UCSD-AML1 (cell line): ENCODE data around the gene PPP2R5A.

Experiments used
- DNase-seq: peaks from one replicate; lab custom pipeline; 2025; ENCODE audit not compliant: unreplicated experiment; lab: John Stamatoyannopoulos, UW

The PPP2R5A gene

DNA sequence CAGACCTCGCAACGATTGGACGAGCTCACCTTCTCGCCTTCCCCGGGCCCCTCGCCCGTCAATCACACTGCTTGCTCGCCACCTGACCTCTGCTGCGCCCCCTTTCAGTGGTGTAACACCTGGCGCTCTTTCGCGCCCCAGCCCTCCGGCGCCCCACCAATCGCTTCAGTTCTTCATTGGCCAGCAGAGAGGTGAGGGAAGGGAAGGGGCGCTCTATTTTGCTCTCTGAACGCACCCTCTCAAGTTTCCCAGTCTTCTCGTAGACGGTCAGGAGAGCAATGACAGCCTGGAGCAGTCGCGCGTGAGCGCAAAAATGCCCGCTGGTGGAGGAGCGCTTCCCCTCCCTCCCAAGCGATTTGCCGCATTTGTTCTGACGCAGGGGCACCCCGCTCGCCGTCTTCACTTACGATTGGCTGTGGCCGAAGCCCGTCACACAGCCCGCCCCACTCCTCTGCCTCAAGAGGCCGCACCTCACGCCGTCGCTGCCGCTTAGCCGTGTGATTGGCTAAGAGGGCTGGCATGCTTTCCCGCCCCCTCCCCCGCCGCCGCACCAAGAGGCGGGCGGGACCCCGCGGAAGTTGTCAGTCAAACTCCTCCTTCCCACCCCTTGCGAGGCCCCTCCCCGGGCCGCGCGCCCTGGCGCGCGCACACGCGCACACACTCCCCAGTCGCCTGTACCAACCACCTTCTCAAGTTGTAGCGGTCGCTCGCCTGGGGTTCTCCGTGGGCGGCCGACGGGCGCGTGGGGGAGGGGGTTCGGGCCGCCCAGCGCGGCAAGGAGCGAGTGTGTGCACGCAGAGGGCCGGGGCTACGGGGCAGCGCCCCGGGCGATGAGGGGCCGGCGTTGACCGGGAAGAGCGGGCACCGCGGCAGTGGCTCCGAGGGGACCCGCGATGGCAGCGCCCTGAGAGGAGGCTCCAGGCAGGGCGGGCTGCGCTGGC lies at the start of gene PPP2R5A:
Gene PPP2R5A (plus strand): TSS at position 667 of the 941 bp plus-strand sequence. CDS start 701 bp downstream, outside the sequence.
- peak; percentile 99 for DNase-seq

DNA sequence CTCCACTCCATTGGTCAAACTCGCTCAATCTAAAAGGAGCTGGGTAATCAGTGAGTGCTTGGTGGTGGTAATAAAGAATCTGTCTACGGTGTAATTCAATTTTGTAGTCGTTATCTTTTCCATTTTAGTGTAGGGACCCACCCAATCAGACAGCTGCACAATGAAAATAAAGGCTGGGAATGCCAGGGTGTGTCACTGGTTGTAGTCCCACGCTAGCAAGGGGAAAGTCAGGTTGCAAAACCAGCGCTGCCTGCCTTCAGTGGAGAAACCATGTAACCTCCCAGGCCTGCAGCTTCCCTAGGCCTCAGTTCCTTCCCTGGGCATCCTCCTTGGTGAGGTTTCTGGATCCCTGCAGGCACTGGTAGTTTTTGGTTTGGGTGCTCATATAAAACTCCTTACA lies 49.4 kb upstream of the PPP2R5A start:
- DNase-seq, result no peak

DNA sequence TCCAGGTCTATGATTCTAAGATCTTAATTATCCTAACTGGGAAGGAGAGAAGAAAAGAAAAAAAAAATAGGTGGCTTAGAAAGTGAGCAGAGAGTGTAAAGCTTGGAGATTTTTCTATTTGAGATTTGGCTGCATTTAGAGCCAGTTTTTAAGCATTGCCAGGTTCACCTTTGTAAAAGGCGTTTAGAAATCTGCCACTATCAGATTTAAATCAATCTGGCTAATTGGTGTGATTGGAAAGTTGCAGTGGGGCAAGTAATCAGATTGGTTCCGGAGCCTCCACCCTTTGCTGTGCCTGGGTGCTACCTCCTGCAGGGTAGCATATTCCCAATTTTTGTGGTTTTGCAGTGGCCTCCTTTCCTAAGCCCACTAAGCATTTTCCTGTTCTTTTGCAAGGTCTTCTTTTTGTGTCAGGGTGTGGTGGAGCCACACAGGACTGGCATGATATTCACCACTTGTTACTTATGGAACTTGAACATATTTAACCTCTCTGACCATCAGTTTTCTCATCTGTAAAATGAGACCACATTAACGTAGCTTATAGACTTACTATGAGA lies 48.5 kb upstream of the PPP2R5A start:
- no peak for DNase-seq

DNA sequence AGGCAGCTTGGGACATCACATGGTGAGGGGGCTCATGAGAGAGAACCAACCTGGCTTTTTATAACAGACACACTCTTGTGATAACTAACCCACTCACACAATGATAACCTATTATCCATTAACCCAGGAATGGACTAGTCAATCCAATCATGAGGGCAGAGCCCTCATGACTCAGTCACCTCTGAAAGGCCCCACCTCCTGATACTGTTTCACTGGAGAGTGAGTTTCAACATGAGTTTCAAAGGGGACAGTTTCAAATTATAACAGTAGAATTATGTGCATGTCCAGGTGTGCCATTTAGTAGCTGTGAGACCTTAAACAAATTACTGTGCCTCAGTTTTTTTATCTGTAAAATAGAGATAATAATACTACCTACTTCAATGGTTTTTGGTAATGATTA lies 47.6 kb upstream of the PPP2R5A start:
- DNase-seq, result no peak

DNA sequence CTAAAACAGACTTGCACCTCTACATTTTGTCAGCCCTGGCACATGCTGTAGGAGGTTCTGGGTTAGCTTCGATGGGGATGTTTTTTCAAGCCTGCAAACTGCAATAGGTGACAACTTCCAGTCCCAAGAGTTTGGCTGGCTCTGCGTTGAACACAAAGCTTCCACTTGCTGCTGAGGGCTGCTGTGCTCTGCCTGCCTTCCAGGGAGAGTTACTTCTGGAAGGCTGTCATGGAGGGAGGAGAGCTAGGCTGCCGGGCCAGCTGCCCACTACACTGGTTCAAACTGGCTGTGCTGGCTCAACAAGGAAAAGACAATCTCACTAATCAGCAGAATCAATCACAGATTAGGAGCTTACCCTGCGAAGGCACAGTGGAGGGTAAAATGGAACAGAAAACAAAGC lies 46.7 kb upstream of the PPP2R5A start:
- no peak for DNase-seq

DNA sequence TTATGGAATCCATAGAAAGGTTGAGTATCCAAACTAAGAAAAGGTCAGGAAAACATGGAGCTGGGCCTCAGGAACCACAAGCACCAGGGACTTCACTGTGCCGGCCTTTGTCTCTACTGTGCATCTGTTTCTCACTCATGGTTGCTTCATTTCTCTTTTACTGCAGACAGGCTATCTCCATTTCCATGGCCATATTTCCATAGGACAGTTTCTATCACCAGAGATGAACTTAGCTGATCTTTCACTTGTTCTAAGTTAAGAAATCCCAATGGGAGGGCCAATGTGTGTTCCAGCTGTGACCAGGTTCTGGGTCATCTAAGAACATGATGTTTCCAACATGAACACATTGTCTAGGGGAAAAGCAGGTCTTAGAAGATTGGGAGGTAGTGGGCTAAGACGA lies 43.7 kb upstream of the PPP2R5A start:
- DNase-seq, result no peak

DNA sequence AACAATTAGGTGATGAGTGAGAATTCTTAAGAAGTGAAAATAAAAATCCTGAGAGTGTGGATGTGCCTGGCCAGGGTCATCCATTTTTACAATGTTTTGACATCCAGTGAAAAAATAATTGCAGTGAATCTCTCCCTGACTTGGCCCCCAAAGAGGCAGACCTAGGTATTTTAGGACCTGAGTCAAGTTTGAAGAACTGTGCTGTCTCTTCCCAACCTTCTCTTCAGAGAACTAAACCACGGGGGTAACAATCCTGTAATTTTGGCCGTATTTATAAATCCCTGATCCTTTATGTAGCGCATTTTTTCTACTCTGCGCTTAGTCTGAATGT lies 43.3 kb upstream of the PPP2R5A start:
- no peak for DNase-seq

DNA sequence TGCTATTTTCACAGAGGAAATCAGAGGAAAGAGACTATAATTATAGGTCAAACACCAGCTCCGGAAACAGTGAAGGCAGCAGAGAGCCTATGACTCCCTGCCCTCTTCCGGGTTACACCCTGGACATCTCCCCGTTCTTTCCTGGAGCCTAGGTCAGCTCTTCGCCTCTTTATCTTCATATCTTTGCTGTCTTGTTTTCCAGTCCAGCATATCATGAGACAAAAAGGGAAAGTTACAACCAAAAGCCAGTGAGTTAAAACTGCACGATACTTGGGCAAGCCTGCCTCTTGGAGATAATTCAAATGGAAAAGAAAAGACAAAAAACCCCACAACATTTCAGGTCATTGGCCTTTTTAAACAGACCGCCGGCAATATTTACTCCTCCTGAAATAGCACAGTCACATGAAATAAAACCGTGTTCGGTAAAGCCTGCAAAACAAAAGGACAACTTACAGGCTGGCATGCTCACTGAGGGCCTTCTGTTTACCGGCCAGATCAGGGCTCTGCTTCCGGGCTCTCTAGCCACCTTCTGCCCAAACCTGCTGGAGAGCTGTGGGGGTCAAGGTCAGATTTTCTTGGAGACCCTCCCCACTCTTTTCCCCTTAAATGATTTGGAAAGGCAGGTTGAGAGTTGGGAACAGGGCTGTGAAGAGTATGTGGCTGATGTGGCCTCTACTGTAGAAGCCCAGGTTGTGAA lies 42.8 kb upstream of the PPP2R5A start:
- peak; percentile 36 for DNase-seq

DNA sequence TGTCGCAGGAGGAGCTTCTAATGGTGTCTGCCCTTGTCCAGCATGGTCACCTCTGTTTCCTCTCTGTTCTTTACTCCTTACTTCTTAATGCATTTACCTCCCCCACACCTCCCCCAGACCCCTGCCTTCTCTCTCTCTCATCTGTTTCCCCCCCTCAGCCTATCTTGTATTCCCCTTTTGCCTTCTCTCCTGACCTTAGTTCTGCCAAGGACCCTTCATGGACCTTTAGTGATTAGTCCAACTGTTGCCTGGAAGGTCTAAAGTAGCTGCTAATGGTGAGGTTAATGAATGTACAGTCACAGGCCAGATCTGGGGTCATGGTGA lies 42.3 kb upstream of the PPP2R5A start:
- no peak for DNase-seq

DNA sequence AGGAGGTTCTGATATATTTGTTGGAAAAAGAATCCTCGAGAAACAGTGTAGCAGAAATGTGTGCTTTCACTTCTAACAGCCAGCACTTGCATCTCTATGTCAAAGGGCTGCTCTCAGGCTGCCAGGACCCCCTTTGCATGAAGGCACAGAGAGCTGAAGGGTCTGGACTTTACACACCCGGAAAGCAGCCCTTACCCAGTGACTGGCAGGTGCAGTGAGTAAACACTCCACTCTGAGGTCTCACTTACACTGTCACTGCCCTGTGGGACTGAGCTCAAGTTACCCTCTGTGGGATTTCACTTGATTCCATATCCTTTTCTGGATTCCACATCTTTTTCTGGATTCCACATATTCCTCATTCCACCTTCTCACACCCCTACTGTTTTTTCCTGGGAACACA lies 40.8 kb upstream of the PPP2R5A start:
- DNase-seq, result no peak

DNA sequence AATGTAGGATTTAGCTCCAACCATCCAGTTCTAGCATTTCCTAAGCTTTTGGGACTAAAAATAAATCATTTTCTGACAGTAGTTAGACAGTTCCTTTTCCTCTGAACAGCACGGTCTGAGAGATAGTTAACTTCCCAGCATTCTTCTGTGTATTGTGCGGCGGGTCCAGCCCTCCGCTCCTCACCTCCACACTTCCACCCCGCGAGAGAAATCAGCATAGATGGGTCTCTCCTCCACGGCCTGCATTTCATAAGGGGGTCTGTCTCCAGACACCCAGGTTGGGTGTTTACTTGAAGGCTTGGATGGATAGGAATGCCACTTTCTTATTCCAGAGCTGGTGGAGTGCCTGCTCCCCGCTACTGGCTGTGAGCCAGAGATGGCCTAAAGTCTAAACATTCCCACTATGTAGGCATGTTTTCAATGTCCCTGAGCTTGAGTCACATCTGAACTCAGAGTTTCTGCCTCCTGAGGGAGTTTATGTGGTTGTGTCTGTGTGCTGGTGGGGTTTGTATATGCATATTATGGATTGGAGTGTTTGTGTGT lies 38.0 kb upstream of the PPP2R5A start:
- peak; percentile 19 for DNase-seq

DNA sequence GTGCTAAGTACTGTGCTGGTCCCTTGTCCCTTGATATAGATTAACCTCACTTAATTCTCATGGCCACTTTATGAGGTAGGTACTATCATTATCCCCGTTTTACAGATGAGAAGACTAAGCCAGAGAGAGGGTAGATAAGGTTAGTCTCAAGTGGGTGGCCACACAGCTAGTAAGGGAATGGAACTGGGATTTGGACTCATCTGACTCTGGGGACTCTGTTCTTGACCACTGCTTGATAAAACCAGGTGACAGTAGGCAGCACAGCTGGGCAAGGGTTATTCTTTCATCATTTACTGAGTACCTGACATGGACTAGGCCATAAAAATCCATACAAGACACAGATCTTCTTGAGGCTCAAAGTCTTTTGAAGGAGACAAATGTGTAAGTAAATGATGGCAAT lies 37.2 kb upstream of the PPP2R5A start:
- DNase-seq, result no peak

DNA sequence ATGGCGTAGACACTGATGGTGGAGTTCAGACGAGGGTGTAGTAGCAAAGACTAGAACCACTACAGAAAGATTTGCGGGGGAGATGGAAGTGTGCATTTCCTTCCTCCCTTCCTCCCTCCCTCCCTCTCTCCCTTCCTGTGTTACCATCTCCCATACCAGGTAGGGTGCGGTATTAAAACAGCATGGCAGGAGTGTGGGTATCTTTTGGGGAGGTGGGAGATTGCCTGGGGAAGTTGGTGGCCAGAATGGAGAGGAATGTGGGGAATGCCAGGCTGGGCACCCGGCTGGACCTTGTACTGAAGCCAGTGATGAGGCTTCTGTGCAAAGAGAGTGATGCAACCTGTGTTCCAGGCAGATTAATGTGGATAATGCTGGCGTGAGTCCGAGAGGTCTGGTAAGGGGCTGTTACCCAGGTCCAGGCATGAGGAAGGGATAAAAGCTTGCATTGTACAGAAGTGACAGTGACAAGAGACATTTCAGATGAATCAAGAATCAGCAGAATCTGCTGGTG lies 30.3 kb upstream of the PPP2R5A start:
- no peak for DNase-seq

DNA sequence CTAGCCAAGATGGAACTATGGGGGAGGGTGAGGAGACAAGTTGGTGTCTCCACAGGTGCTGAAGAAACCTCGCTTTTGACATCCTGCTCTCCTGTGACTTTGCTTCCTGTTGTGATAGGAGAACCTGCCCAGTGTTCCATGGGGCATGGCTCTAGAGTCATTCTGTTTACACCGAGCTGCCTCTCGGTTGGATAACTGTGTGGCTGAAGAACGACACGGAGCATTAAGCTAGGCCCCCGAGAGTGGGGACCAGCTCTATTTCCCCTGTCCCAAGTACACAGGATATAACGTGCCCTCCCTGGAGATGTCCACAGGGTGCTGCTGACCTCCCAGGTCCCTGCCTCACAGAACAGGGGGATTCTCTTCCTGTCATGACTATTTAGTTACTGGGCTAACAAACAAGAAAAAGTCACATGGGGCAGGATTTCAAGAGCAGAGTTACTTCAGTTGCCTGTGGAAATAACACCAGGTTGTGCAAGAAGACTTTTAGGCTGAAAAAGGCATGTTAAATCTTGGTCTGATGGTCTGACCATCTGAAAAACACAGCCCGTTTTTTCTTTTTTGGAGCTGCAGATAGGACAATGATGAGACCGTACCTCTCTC lies 29.4 kb upstream of the PPP2R5A start:
- DNase-seq, result no peak

DNA sequence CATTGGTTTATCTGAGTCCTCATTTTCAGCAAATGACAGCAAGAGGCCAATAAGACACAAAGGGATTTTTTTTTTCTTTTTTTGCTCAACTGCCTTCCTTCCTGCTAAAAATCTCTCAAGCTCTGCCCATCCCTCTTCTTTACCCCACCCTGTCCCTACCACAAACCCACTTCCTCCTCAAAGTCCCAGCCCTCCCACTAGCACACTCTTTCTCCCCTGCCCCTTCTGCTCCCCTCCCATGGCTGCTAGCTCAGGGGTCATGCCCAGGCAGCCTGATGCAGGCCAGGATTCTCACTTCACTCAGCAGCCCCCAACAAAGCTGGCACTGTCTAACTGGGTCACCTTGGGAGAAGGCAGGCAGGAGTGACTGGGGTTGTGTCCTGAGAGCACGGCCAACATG lies 28.8 kb upstream of the PPP2R5A start:
- DNase-seq, result peak; percentile 48

DNA sequence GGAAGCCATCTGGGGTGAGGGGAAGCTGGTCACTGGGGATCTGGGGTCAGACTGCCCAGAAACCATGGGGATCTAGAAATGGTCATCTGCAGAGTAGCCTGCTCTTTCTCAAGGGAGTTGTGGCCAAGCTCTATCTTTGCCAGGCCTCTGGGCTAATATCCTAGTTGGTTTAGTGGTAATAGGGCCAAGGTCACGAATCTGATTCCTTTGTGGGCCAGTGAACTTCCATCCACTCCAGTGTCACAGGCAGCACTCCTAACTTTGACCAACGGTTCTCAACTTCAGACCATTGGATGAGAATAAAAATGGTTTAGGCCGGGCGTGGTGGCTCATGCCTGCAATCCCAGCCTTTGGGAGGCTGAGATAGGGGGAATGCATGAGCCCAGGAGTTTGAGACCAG lies 28.1 kb upstream of the PPP2R5A start:
- no peak for DNase-seq

DNA sequence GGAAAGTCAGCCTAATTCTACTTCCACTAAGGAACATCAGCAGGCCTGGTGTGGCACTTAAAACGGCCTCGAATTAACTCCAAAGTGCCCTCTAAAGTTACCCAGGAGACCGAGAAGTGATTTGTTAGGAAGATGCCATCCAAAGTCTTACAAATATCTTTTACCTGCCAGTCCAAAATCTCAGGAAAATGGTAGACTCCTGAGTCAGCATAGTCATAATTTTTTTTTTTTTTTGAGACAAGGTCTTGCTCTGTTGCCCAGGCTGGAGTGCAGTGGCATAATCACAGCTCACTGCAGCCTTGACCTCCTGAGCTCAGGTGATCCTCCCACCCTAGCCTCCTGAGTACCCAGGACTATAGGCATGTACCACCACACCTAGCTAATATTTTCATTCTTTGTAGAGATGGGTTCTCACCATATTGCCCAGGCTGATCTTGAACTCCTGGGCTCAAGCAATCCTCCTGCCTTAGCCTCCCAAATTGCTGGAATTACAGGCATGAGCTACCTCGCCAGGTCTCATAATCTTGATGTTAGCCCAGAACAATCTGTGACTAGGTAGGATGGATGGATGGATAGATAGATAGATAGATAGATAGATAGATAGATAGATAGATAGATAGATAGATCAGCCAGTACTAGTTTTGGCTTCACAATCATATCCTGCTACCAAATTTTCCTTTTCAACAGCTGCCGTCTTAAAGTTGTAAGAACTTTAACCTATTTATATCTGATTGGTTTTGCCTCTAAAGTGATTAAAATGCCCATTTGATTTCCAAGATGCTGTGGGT lies 25.3 kb upstream of the PPP2R5A start:
- DNase-seq, result no peak

DNA sequence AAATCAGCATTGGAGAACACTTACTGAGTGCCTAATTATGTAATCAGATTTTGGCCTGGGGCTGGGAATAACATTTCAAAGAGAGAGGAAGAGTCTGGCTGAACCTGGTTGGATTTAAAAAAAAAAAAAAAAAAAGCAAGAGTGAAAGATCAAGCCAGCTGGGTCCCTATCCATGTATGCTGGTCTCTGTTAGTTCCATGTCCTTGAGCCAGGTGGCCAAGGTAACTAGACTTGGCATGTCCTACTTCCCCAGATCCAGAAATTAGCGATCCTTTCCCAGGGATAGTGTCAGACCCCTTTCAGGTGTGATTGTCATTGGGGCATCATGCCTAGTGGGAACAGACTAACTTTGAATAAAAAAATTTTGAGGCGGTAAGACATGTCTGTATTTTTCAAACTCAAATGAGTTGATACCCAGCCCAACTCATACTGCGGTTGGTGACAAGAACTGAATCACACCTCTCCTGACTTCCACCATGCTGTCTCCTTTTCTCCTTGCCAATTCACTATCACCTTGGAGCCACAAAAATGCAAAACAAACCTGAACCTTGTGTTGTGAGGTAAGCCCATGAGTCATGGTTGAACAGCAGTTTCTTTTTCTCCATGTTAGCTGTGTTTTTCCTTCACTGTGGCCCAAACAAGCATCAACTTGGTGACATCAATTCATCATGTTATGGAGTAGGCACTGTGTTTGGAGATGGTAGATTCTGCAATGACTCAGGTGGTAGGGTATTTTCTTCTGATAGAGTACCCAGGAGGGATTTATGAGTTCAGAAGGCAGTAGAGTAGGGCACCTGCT lies 24.5 kb upstream of the PPP2R5A start:
- DNase-seq, result no peak

DNA sequence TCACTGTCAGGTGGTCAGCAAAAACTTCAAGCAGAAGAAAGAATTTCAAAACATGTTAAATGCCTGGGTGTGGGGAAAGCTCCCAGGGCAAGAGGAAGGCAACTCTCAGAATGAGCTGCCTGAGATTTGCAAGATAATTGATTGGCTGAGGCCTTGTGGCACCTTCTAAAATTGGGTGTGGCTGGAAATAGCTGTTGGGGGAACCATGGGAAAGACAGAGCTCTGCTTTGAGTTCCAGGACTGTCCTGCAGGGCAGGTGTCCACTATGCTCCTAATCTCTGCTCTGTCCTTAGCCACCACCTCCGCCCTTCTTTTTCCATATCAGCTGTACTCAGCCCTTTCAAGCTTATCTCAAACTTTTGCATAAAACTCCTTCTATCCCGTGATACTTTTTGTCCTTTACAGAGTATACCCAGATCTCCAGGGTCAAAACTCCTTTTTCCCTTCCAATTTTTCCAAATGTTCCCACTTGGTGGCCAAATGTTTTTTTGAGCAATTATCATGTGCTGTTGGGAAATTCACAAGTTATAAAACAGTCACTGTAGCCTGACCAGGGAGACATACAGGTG lies 23.8 kb upstream of the PPP2R5A start:
- no peak for DNase-seq
